Measurements from ENCODE around the gene AHCTF1.

- TF ChIP-seq EZH2 (IDR thresholded peaks at IDR 0.05; ENCODE audit: low read depth, unreplicated experiment), result no peak
- TF ChIP-seq, protein P1, sequence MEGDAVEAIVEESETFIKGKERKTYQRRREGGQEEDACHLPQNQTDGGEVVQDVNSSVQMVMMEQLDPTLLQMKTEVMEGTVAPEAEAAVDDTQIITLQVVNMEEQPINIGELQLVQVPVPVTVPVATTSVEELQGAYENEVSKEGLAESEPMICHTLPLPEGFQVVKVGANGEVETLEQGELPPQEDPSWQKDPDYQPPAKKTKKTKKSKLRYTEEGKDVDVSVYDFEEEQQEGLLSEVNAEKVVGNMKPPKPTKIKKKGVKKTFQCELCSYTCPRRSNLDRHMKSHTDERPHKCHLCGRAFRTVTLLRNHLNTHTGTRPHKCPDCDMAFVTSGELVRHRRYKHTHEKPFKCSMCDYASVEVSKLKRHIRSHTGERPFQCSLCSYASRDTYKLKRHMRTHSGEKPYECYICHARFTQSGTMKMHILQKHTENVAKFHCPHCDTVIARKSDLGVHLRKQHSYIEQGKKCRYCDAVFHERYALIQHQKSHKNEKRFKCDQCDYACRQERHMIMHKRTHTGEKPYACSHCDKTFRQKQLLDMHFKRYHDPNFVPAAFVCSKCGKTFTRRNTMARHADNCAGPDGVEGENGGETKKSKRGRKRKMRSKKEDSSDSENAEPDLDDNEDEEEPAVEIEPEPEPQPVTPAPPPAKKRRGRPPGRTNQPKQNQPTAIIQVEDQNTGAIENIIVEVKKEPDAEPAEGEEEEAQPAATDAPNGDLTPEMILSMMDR (conservative IDR thresholded peaks at IDR 0.05; ENCODE audit: low read depth in 2 of 2), result no peak
- no peak for TF ChIP-seq POLR2AphosphoS5 (IDR thresholded peaks at IDR 0.05; ENCODE audit: low read depth)
- TF ChIP-seq, protein P2, sequence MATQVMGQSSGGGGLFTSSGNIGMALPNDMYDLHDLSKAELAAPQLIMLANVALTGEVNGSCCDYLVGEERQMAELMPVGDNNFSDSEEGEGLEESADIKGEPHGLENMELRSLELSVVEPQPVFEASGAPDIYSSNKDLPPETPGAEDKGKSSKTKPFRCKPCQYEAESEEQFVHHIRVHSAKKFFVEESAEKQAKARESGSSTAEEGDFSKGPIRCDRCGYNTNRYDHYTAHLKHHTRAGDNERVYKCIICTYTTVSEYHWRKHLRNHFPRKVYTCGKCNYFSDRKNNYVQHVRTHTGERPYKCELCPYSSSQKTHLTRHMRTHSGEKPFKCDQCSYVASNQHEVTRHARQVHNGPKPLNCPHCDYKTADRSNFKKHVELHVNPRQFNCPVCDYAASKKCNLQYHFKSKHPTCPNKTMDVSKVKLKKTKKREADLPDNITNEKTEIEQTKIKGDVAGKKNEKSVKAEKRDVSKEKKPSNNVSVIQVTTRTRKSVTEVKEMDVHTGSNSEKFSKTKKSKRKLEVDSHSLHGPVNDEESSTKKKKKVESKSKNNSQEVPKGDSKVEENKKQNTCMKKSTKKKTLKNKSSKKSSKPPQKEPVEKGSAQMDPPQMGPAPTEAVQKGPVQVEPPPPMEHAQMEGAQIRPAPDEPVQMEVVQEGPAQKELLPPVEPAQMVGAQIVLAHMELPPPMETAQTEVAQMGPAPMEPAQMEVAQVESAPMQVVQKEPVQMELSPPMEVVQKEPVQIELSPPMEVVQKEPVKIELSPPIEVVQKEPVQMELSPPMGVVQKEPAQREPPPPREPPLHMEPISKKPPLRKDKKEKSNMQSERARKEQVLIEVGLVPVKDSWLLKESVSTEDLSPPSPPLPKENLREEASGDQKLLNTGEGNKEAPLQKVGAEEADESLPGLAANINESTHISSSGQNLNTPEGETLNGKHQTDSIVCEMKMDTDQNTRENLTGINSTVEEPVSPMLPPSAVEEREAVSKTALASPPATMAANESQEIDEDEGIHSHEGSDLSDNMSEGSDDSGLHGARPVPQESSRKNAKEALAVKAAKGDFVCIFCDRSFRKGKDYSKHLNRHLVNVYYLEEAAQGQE (IDR thresholded peaks at IDR 0.05; ENCODE audit: unreplicated experiment), result no peak
- no peak for TF ChIP-seq EZH2phosphoT487 (IDR thresholded peaks at IDR 0.05; ENCODE audit: unreplicated experiment)
- no peak for TF ChIP-seq JUNB (IDR thresholded peaks at IDR 0.05; ENCODE audit: unreplicated experiment)
- no peak for TF ChIP-seq CREB1 (CRISPR knock-in tag; IDR thresholded peaks at IDR 0.05; ENCODE audit: low read depth)
- no peak for TF ChIP-seq ZNF331 (CRISPR knock-in tag; IDR thresholded peaks at IDR 0.05; ENCODE audit: low read depth)
- TF ChIP-seq STAT1 (IDR thresholded peaks at IDR 0.05; ENCODE audit: unreplicated experiment), result no peak
Observed at GRCh38 chr1:246828818-246829217, 102.9 kb downstream of the AHCTF1 start.

Measured in GM23338 (cell line).